Adrenal gland (tissue), 5 donors: ENCODE data around the gene LRPAP1.

Experiments
- CTCF ChIP-seq, 6 experiments: fragments of 450-650 bp in 4 of 6; fragments of 200-600 bp in 2 of 6; sonication (generic) in 1 of 6; IDR thresholded peaks; 1 replicate in 5 of 6; 2 replicates in 1 of 6; pipeline versions ENCODE4 v1.5.1 to v1.8.0; 2016 to 2021; ENCODE audit warnings: antibody characterized with exemption in 6 of 6, mild to moderate bottlenecking in 2 of 6, moderate library complexity in 1 of 6
- POLR2A ChIP-seq, 2 donors: fragments of 450-650 bp; IDR thresholded peaks; one replicate each; pipeline ENCODE4 v1.6.1; 2017; ENCODE audit warnings: antibody characterized with exemption in 2 of 2, mild to moderate bottlenecking in 2 of 2, moderate library complexity in 1 of 2
- donor health status: DM: no; HTN: no; CAD: no.

DNA sequence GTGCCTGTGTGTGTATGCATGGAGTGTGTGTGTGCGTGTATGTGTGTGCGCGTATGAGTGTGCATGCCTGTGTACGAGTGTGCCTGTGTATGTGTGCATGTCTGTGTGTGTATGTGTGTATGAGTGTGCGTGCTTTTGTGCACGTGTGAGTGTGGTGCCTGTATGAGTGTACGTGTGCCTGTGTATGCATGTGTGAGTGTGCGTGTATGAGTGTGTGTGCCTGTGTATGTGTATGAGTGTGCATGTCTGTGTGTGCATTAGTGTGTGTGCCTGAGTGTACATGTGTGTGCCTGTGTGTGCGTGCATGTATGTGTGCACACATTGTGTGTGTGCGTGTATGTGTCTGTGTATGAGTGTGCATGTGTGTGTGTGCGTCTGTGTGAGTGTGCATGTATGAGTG, 63.4 kb downstream of the LRPAP1 start:
- TF ChIP-seq CTCF (IDR thresholded peaks at IDR 0.05) (no peak), POLR2A (IDR thresholded peaks at IDR 0.05) (no peak)
